HUDEP-2 (cell line): ENCODE measurements around the gene MB21D2.

Experiments used
- DNase-seq, 76 experiments: peaks; one replicate each; lab custom pipeline; 2025; ENCODE audit not compliant: unreplicated experiment in 76 of 76; lab: John Stamatoyannopoulos, UW

Gene MB21D2

DNA sequence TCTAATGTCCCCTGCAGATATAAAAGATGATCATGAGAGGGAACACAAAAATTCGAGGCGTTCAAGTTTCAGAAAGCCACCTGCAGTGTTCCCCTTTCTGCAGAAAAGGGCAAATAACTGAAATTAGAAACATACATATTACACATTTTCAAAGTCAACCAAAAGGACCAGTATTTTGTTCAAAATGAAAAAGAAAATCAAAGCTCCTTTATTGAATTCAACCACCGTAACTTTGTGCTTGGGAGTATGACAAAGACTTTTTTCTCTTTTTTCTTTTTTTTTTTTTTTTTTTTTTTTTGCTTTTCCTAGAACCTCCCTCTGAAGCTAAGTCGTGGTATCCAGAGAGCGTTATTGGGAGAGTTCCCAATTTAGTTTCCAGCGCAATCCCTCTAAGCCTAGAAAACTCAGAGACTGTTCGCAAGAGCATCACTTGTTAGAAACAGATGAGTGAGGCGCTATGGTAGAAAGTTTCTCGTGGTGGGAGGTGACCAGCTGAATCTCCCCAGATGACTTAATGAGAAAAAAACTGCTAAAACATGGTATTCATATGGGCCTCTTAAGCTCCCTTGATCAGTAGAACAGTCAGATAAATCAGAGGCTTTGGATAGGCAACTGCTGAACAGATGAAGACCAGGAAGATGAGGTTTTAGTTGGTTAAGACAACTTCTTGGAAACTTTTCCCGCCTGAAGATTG is 77.4 kb downstream of the MB21D2 start:
- DNase-seq: no peak

DNA sequence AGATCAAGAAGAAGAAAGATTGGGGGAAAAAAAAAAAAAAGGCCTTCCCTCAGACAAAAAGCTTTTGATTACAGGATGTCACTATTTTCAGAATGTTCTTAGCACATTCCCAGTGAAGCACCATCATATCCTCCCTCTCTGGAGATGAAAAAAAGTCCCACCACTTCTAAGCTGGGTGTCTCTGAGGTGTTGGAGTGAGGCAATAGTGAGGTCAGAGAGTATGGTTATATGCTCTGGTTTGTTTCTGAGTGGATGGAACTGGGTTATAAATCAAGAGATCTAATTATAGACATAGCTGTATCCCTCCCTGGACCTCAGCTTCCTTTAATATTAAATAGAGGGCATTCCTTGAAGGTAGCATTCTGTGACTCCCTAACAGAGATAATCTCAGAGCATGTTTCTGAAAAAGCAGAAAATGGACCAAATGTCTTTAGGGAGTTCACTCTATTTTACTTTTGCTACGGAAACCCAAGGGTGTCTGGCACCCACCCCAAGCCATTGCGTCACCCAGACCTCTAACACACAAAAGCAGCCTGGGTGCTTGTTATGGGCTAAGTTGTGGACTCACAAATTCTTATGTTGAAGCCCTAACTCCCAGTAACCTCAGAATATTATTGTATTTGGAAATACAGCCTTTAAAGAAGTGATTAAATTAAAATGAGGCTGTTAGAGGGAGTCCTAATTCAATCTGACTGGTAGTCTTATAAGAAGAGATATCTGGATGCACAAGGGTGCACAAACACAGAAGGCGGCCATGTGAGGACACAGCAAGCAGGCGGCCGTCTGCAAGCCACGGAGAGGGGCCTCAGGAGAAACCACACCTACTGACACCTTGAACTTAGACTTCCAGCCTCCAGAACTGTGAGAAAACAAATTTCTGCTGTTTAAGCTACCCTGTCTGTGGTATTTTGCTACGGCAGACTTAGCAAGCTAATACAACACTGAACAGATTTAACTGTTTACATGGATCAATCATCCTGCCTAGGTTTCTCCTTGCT is 81.5 kb downstream of the MB21D2 start:
- no peak for DNase-seq

DNA sequence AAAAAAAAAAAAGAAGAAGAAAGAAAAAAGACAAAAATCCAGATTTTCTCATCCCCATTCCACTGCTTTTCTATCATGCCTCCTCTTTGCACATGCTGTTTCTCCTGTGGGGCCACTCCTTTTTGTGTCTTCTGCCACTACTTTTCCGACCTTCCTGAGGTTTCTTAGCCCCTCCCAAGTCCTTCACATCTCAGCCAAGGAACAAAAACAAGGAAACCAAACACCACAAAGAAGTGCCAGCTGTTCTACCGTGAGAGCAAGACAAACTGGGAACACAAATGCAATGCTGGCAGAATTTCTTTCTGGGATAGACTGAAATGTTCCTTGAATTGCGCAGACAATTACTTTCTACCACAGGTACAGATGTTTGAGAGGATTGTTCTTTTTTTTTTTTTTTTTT is 83.2 kb downstream of the MB21D2 start:
- no peak for DNase-seq

DNA sequence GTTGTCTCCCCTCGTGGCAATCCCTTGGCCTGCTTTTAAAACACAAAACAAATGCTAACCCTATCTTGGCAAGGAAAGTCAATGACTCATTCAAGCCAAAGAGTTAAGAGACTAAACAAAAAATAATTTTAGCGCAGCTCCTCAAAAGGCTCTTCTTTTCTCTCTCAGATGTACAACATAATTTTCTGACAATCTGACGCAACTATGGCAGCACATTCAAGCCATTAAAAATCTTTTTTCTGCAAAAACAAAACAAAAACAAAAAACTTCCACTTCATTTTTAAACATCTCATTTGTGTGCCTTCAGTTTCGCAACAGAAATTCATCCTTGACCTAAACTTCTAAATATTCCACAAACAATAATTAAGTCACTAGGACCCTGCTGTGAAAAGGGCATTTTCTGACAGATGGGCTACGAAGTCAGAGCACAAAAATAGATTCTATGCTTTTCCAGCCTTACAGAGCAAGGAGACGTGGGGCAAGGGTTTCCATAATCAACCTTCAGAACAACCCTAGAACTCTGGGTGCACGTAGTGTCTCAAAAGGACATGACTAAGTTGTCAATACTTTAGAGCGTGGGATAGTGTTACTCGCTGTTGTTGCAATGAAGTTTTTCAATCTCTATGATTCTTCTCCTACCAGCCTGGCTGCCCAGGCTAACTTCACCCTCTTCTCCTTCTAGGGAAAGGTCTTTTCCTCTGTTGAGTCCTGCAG is 84.3 kb downstream of the MB21D2 start:
- no peak for DNase-seq

DNA sequence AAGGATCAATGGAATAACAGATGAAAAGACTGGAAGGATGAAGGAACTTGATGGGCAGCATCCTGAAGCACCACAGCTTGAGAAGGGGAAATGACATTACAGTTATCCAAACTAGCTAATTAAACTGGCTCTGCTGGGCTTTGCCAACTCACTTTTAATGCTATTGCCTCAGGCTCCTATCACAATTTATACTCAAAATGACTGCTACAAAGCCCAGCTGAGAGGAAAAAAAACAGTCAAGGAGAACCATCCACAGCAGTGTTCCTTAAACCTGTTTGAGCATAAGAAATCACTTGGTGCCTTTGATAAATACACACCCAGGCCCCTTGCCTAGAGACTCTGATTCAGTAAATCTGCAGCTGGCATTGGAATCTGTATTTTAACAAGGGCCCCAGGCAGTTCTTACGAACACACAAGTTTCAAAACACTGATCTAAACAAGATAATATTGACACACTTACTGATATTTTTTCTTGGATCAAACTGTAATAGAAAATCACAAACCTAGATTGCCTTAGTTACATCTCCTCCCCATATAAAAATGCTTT is 85.8 kb downstream of the MB21D2 start:
- no peak for DNase-seq

DNA sequence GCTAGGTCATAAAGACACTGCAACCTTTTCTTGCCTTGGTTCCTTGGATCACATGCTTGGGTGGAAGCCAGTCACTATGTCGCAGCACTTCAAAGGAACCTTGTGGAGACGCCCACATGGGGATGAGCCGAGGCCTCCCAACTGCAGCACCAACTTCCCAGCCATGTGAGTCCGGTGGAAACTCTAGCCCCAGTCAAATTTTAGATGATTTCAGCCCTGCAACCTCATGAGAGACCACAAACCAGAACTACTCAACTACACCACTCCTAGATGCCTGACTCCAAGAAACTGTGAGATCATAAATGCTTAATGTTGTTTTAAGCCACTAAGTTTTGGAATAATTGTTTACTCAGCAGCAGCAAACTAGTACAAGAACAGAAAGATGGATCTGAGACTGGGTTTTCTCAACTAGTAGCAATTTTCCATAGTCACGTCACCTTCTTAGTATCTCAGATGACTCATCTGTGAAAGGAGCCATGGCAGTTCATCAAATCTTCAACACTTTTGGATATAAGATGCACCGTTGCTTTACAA is 86.5 kb downstream of the MB21D2 start:
- DNase-seq: no peak

DNA sequence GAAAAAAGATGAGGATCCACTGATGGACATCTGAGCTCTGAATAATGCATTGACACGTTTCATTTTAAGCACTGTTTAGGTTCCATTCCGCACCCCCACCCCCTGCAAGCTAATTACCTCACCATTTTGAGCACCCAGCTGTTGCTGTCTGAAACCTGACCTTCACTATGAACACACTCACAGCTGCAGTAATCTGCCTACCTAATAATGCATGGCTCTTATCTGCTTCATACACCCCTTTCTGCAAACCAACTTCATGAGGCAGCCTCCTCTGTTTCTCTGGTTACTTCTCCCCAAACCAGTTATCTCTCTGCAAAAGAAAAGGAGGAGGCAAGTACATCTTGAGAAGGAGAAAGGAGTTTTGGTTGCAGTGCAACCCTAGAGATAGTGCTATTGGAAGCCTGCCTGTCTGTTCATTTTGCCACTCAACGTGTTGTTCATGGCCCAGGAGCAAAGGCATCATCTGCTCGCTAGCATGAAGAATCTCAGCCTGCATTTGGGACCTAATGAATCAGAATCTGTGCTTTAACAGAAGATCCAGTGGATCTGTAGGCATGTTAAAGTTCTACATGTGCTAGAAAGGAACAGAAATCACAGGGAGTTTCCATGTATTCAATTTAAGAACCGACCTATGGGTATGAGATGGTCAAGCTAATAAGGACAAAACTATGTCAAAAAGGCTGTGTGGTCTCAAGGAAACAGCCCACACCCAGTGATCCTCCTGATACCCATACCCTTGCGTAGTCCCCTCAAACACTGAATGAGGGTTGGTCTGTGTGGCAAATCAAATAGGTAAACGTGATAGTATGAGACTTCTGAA is 87.2 kb downstream of the MB21D2 start:
- DNase-seq: peak in 5 of 76 experiments; percentile 21 to 56 (median 40)

DNA sequence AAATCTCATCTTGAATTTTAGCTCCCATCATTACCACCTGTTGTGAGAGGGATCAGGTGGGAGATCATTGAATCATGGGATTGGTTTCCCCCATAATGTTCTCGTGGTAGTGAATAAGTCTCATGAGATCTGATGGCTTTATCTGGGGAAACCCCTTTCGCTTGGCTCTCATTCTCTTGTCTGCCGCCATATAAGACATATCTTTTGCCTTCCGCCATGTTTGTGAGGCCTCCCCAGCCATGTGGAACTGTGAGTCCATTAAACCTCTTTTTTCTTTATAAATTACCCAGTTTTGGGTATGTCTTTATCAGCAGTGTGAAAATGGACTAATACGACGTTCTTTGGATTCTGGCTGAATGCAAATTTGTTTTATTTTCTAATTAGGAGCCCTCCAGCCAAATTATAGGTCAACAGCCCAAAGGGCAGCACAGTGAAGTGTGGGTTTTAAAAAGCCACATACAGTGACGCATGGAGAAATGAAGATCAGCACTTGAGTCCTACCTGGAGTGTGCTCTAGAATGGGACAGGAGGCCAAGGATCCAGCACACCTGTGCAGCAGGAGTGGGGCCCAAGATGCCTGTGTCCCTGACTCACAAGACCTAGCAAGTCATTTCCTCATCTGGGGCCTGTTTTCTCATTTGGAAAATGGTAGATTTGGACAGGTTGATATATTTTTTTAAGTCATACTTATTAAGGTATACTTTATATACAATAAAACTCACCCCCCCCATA is 89.6 kb downstream of the MB21D2 start:
- no peak for DNase-seq

DNA sequence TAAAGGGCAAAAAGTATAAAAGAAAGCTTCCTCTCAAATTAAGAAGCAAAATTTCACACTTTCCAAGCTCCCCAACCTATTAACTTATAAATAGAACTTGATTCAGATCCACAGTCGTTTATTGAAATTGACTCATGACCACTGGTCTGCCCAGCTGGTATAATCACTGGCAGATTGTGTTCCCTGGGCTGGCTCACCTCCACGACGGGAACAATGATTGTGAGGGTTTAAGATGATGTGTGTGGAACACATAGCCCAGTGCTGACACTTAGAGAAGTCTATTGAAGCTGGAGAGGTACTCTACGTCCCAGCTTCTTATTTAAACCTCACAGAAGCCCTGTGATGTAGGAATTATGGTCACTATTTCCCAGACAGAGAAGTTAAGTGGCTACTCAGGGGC is 90.4 kb downstream of the MB21D2 start:
- no peak for DNase-seq

DNA sequence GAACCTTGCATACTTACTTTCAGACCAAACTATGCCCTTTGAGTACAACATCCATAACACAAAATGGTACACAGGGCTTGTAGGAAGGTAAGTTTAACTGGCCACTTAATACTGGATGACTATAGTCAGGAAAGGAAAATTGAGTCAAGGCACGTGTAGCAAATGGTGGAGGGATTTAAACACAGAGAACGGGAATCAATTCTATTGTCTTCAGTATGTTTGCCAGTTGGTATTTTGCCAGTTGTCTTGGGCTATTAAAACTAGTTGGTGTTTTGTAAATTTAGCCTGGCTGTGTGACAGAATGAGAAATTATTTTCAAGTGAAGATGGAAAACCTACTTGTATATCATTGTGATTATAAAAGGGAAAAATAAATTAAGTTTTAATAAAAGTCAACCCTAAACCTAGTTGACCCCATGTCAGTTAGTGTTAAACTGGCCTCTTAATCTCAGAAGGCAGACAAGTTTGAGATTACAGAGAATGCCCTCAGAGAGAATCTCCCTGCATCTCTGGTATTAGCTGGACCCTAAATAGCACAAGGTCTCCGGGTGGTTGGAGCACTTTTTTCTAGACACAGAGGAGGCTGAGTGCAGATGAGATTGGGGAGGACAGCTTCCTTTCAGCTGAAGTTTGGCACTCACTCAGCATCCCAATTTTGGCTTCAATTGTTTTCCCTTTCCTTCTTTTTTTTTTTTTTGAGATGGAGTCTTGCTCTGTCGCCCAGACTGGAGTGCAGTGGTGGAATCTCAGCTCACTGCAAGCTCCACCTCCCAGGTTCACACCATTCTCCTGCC is 91.2 kb downstream of the MB21D2 start:
- no peak for DNase-seq

DNA sequence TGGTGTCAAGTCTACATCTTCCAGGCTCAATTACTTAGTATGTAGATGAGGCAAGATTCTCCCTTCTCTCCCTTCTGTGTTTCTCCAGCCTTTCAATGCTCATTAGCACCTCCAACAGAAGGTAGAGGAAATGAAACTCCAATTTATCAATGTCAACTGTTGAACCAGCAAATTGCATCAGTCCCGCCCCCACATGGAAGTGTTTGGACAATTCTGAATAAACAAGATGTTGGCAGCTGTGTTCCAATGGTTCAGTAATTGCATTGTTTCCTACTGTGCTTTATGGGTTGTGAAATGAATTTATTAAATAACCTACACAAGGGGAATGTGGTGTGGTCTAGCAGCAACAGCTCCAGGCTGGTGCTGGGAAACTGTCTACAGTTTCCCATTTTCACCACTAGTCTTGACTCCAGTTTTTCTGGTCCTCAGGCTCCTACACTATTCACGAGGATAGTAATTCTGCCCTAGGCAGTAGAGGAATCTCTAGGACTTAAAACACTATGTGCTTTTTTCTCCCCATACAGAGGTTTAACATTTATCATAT is 91.9 kb downstream of the MB21D2 start:
- DNase-seq: no peak

DNA sequence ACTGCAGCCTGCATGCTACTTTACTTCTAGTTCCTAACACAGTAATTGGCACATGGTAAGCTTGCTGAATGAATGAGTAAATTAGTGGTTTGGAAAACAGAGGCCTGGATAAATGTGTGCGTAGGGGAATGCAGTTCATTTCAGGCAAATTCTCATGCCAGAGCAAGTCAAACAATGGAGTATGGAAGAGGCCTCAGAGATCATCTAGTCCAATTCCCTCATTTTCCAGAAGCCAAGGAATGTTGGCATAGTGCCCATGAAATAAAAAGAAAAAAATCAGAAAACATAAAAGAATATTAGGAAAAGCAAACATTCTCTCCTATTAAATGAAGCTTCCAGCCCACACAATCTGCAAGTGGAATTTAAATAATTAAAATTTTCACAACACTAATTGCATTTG is 92.4 kb downstream of the MB21D2 start:
- no peak for DNase-seq

DNA sequence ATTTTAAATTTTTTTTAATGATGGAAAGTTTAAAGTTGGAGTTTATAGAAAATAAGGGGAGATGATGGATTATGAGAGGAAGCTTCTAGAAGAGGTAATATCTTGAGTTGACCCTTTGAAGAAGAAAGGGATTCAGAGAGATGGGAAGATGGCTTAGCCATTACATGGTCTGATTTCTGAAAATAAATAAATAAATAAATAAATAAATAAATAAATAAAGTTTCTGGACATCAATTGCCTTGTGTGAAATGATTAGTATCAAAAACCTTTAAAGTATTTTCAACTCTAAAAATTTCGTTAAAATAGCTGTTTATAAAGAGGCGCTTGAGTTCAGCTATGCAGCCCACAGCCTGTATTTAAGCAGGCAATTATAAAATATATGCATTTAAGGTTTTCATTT is 93.3 kb downstream of the MB21D2 start:
- no peak for DNase-seq

DNA sequence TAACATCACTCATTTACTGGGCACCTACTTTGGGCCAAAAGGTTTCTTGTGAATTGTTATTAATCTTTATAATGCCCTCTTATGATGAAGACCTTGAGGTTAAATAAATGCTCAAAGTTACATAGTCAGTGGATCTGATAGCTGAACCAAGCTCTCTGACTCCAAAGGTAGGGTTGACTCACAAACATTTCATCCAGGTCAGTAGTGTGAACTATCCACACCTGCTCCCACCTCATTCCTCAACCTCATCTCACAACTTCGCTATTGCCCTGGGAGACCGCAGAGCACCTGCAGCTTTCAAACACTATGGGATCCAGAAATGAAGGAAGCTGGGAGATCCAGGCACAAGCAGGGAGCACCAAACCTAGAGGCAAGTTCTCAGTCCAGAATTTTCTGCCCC is 96.5 kb downstream of the MB21D2 start:
- no peak for DNase-seq

DNA sequence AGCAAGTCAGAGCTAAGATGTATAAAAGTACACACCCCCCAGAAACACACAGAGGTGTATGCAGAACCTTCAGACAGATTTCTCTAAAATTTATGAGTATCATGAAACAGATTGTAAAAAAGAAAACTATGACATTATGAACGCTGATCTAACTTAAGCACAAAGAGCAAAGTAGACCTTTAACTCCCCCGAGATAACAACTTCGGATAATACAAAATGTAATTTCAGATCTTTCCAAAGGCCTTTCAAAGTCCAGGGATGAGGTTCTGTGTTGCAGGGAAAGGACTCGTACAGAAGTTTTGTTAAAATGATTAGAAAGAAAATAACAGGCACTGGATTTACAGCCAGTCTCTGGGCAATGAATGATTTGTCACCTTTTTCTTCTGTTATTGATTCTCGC is 97.5 kb downstream of the MB21D2 start:
- no peak for DNase-seq

DNA sequence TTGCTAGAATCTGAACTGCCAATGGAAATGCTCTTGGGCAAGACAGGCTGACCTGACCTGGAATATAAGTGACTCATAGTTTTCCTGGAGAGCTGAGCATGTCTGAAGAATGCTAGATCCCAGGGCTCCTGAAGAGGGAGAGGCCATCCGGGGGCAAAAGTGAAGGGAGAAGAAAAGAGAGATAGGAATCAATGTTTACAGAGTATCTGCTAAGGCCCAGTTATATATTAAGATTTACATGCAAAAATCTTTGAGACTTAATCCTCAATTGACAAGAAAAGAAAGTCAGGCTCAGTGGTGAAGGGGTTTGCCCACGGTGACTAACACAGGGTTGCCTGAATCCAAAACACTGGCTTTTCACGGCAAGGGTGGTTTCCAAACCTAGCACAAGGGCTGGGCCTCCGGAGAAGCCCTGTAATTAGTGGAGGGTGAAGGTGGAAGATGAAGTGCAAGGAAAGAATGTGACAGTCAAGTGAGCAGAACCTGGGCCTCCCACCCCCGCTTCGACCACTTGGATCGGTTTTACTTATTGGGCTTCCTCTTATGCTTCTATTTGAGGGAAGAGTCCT is 98.6 kb downstream of the MB21D2 start:
- DNase-seq: no peak

DNA sequence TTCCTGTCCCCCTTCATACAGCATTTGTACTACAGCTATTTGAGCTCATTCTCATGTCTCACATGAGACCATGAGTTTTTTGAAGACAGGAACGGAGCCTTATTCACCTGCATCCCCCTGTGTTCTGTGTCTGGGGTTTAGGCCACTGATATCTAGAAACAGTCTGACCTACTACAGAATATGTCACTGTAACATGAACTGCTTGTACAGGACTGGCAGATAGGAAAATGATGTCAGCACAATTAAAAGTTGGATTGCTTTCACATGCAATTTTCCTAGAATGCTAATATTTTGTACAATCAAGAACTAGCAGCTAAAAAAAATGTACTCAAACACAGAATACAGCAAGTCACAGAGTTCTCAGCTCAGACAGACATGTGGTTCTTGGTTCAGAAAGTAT is 99.5 kb downstream of the MB21D2 start:
- no peak for DNase-seq

DNA sequence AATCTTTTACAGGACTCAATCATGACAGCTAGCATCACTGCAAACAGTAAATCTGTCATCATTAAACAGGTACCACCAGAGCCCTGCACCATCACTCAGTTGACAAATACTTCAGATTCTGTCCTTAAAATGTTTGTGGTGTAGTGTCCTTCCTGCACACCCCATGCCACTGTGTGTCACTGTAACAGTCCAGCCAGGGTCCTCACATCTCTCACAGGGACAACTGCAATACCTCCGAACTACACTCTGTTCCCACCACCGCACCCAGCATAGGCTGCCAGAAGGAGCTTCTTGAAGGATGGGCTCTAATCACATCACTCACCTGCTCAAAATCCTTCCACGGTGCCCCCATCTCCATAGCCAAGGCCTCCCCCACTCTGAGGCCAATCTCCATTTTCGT is 100.2 kb downstream of the MB21D2 start:
- DNase-seq: no peak
